K562 (cell line): ENCODE data around the gene OPCML.

Source experiments
- BCOR ChIP-seq: fragments of 450-650 bp; IDR thresholded peaks from 2 replicates; pipeline ENCODE4 v1.6.1; 2016
- EZH2 ChIP-seq: IDR thresholded peaks from 2 replicates; pipeline ENCODE4 v1.6.1; 2012; ENCODE audit warnings: low read depth, mild to moderate bottlenecking, inconsistent platforms, low read length, borderline replicate concordance
- GATA2 ChIP-seq: sonication (generic); formaldehyde crosslinking; IDR thresholded peaks from 2 replicates; pipeline ENCODE4 v1.4.0; 2020; ENCODE audit warnings: mild to moderate bottlenecking, missing genetic modification reagents
- JUNB ChIP-seq: fragments of 450-650 bp; formaldehyde crosslinking; conservative IDR thresholded peaks from 2 replicates; pipeline ENCODE4 v1.4.0; 2020; ENCODE audit warnings: mild to moderate bottlenecking
- RBFOX2 ChIP-seq: fragments of 200-400 bp; formaldehyde crosslinking; IDR thresholded peaks from 2 replicates; pipeline ENCODE4 v1.6.1; 2017; ENCODE audit warnings: low read depth, mild to moderate bottlenecking, low read length, moderate library complexity
- ZNF589 ChIP-seq: fragments of 200-800 bp; sonication (Bioruptor generic); IDR thresholded peaks from 2 replicates; pipeline ENCODE4 v1.6.1; 2016; ENCODE audit warnings: low read depth, missing genetic modification characterization, missing compliant biosample characterization
- TF ChIP-seq, protein P1 (sequence below), 3 experiments: IDR thresholded peaks in 2 of 3; conservative IDR thresholded peaks in 1 of 3; 2 replicates each; pipeline ENCODE4 v1.5.1; 2011 to 2012; ENCODE audit warnings: low read length in 3 of 3, mild to moderate bottlenecking in 3 of 3, control low read depth in 2 of 3, improper control_type of control experiment in 1 of 3, inconsistent platforms in 1 of 3, low read depth in 1 of 3, mixed read lengths in 1 of 3, moderate library complexity in 1 of 3; ENCODE audit not compliant: insufficient read depth in 2 of 3

DNA sequence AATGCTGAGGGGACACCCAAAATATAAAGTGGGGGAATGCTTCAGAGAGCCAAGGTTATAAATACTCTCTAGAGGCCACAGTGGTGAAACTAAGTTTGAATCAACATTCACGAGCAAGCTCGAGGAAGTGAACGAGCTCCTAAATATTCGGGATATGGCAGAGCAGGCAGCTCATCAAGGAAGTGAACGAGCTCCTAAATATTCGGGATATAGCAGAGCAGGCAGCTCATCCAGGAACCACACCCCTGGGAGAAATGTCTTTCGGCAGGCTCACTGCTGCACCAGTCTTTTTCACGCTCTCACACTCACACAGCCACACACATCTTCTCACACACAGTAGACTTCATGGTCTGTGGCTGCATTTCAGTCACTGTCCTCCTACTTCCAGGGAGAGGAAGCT is 787.5 kb downstream of the OPCML start:
- TF ChIP-seq JUNB (no peak), EZH2 (no peak), GATA2 (CRISPR knock-in tag) (no peak), RBFOX2 (no peak), ZNF589 (CRISPR knock-in tag) (no peak), BCOR (no peak)
- TF ChIP-seq, protein P1, sequence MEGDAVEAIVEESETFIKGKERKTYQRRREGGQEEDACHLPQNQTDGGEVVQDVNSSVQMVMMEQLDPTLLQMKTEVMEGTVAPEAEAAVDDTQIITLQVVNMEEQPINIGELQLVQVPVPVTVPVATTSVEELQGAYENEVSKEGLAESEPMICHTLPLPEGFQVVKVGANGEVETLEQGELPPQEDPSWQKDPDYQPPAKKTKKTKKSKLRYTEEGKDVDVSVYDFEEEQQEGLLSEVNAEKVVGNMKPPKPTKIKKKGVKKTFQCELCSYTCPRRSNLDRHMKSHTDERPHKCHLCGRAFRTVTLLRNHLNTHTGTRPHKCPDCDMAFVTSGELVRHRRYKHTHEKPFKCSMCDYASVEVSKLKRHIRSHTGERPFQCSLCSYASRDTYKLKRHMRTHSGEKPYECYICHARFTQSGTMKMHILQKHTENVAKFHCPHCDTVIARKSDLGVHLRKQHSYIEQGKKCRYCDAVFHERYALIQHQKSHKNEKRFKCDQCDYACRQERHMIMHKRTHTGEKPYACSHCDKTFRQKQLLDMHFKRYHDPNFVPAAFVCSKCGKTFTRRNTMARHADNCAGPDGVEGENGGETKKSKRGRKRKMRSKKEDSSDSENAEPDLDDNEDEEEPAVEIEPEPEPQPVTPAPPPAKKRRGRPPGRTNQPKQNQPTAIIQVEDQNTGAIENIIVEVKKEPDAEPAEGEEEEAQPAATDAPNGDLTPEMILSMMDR (IDR thresholded peaks at IDR 0.05 in 2 of 3, conservative IDR thresholded peaks at IDR 0.05 in 1 of 3; ENCODE audit: insufficient read depth in 2 of 3, low read depth in 1 of 3, low read length in 3 of 3): no peak
